Vagina (tissue), 2 donors: Measurements from ENCODE around the gene LTF. TPM values are rescaled to one million over a fixed set of nuclear protein-coding genes. Genes with fewer than 3 reads are reported as not detected.

ENCODE experiments used
- DNase-seq, 2 donors: peaks; one replicate each; pipeline ENCODE4 v3.0.0-alpha.2; 2017; ENCODE audit errors: extremely low spot score in 2 of 2
- H3K27ac ChIP-seq: fragments of 200-600 bp; sonication (generic); one replicate; pipeline ENCODE4 v1.5.1; 2019
- H3K27me3 ChIP-seq: fragments of 200-600 bp; sonication (generic); one replicate; pipeline ENCODE4 v1.5.1; 2019
- H3K36me3 ChIP-seq, 2 donors: fragments of 200-600 bp; sonication (generic); one replicate each; pipeline ENCODE4 v1.5.1; 2017 to 2019
- H3K4me1 ChIP-seq: fragments of 200-600 bp; sonication (generic); one replicate; pipeline ENCODE4 v1.5.1; 2019
- H3K4me3 ChIP-seq, 2 donors: fragments of 200-600 bp; sonication (generic); 1 replicate in 1 of 2; 2 replicates in 1 of 2; pipeline ENCODE4 v1.5.1; 2016 to 2019
- H3K9me3 ChIP-seq: fragments of 200-600 bp; sonication (generic); one replicate; pipeline ENCODE4 v1.5.1; 2019
- CTCF ChIP-seq, 3 experiments: fragments of 450-650 bp in 2 of 3; fragments of 200-600 bp in 1 of 3; sonication (generic) in 1 of 3; IDR thresholded peaks; one replicate each; pipeline ENCODE4 v1.5.1; 2017 to 2019; ENCODE audit warnings: antibody characterized with exemption in 3 of 3, mild to moderate bottlenecking in 2 of 3, moderate library complexity in 2 of 3
- POLR2A ChIP-seq, 2 donors: fragments of 450-650 bp; IDR thresholded peaks; one replicate each; pipeline ENCODE4 v1.6.1; 2017; ENCODE audit warnings: antibody characterized with exemption in 2 of 2, mild to moderate bottlenecking in 2 of 2, moderate library complexity in 2 of 2
- POLR2AphosphoS5 ChIP-seq, 2 donors: sonication (generic); formaldehyde crosslinking; IDR thresholded peaks; one replicate each; pipeline ENCODE4 v1.9.0; 2017; ENCODE audit warnings: antibody characterized with exemption in 2 of 2, mild to moderate bottlenecking in 2 of 2, low read depth in 1 of 2; ENCODE audit not compliant: insufficient read depth in 1 of 2
- intact Hi-C: fragments of 100-400 bp; cut with DNase I; formaldehyde crosslinking; loops from one replicate; pipeline ENCODE4 v1.15.1; 2023
- total RNA-seq: library from RNA; depleted of rRNA; stranded (reverse); fragments of >200 nt; gene quantifications from one replicate; pipeline ENCODE4 v1.2.3, GENCODE V29; 2016

LTF gene
- total RNA-seq, 1 donor from 2014 or later, result not detected

GRCh38 chr3:46489875-46490274 lies 25.2 kb upstream of the LTF start:
- Histone ChIP-seq H3K27ac (no peak overlapping the region), H3K27me3 (no peaks in the 10 kb centered on the region), H3K9me3 (no peaks in the 10 kb centered on the region), H3K4me3 (no peak overlapping the region), H3K36me3 (no peaks in the 10 kb centered on the region), H3K4me1 (peaks cover 4% of the 10 kb centered on the region)
- no peak for DNase-seq
- intact Hi-C loops, result no loop called here
- TF ChIP-seq CTCF (IDR thresholded peaks at IDR 0.05) (no peak), POLR2A (IDR thresholded peaks at IDR 0.05) (no peak)

- Histone ChIP-seq H3K36me3 (no peaks in the 10 kb centered on the region), H3K27ac (no peak overlapping the region), H3K9me3 (no peaks in the 10 kb centered on the region), H3K27me3 (no peaks in the 10 kb centered on the region), H3K4me1 (peaks cover 4% of the 10 kb centered on the region), H3K4me3 (no peak overlapping the region)
- TF ChIP-seq POLR2A (IDR thresholded peaks at IDR 0.05), result no peak
- TF ChIP-seq POLR2AphosphoS5 (IDR thresholded peaks at IDR 0.05; ENCODE audit: insufficient read depth in 1 of 2, low read depth in 1 of 2), result no peak
- no peak for TF ChIP-seq CTCF (IDR thresholded peaks at IDR 0.05)
- intact Hi-C loops, result no loop called here
- peak in 1 of 2 donors; percentile 49 for DNase-seq
Measured at GRCh38 chr3:46489381-46489780, 24.7 kb upstream of the LTF start.

- Histone ChIP-seq H3K4me1 (peaks cover 4% of the 10 kb centered on the region), H3K27ac (no peak overlapping the region)
- peak; percentile 28 to 49 for TF ChIP-seq POLR2AphosphoS5 (IDR thresholded peaks at IDR 0.05; ENCODE audit: insufficient read depth in 1 of 2, low read depth in 1 of 2)
- TF ChIP-seq POLR2A (IDR thresholded peaks at IDR 0.05), result no peak
- peak; percentile 63 to 98 (median 68) for TF ChIP-seq CTCF (IDR thresholded peaks at IDR 0.05)
Measured at GRCh38 chr3:46488735-46489361, 24.1 kb upstream of the LTF start.

GRCh38 chr3:46485779-46486175 lies 21.1 kb upstream of the LTF start:
- H3K9me3 ChIP-seq, result no peaks in the 10 kb centered on the region
- intact Hi-C loops, result no loop called here

More at GRCh38 chr3:46488735-46489361, 24.1 kb upstream of the LTF start:
- no peak overlapping the region for H3K4me3 ChIP-seq
- H3K27me3 ChIP-seq, result no peaks in the 10 kb centered on the region
- peak; percentile 82 to 91 for DNase-seq
- H3K9me3 ChIP-seq, result no peaks in the 10 kb centered on the region
- intact Hi-C loops, result no loop called here
- no peaks in the 10 kb centered on the region for H3K36me3 ChIP-seq

More at GRCh38 chr3:46485779-46486175, 21.1 kb upstream of the LTF start:
- no peaks in the 10 kb centered on the region for H3K27me3 ChIP-seq
- peaks cover 4% of the 10 kb centered on the region for H3K4me1 ChIP-seq
- TF ChIP-seq POLR2AphosphoS5 (IDR thresholded peaks at IDR 0.05; ENCODE audit: insufficient read depth in 1 of 2, low read depth in 1 of 2), result no peak
- TF ChIP-seq CTCF (IDR thresholded peaks at IDR 0.05), result no peak
- TF ChIP-seq POLR2A (IDR thresholded peaks at IDR 0.05), result no peak
- no peak for DNase-seq
- H3K27ac ChIP-seq, result no peak overlapping the region
- H3K4me3 ChIP-seq, result no peak overlapping the region
- no peaks in the 10 kb centered on the region for H3K36me3 ChIP-seq
